ENCODE data around the gene WDFY2.

WDFY2 gene

GRCh38 chr13:51630288-51630615 lies 46.0 kb downstream of the WDFY2 start:
- no peak overlapping the region for H3K4me3 ChIP-seq (ENCODE audit: low read depth, low read length)
- no peak for DNase-seq (ENCODE audit: low read depth)
- no peak for TF ChIP-seq CTCF (IDR thresholded peaks at IDR 0.05; ENCODE audit: insufficient read depth, low read depth, low read length, missing control alignments)

GRCh38 chr13:51632591-51633362 lies 48.5 kb downstream of the WDFY2 start:
- no peak for TF ChIP-seq CTCF (IDR thresholded peaks at IDR 0.05; ENCODE audit: insufficient read depth, low read depth, low read length, missing control alignments)
- DNase-seq (ENCODE audit: low read depth) = no peak
- H3K4me3 ChIP-seq (ENCODE audit: low read depth, low read length) = no peak overlapping the region

DNA sequence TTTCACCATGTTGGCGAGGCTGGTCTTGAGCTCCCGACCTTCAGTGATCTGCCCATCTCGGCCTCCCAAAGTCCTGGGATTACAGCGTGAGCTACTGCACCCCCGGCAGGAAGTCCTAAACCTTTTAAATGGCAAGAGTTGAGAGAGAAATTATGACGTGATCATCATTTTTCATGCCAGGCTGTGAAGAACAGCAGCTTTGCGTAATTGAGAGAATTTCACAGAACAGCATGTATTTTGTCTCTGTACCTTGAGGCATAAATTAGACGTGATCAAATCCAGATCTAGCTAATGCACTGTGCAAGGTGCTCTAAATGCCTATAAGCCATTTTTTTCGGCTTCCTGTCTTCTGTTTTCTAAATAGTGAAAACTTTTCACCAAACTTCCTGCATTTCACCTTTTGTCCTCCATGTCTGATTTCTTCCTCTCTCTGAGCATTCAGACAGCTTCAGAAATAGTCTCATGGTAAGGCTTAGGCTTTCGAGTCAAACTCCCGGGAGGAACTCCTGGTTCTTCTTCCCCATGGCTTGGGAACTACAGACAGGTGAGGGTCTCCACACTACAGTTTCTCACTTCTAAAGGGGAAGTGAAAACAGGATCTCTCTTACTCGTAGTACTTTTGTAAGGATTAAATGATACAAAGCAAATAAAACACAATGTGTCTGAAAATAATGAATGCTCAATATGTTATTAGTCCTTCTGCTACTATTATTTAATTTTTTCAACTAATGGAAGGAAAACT lies 51.0 kb downstream of the WDFY2 start:
- H3K4me3 ChIP-seq (ENCODE audit: low read depth, low read length) = no peak overlapping the region
- DNase-seq (ENCODE audit: low read depth) = no peak
- TF ChIP-seq CTCF (IDR thresholded peaks at IDR 0.05; ENCODE audit: insufficient read depth, low read depth, low read length, missing control alignments) = no peak

DNA sequence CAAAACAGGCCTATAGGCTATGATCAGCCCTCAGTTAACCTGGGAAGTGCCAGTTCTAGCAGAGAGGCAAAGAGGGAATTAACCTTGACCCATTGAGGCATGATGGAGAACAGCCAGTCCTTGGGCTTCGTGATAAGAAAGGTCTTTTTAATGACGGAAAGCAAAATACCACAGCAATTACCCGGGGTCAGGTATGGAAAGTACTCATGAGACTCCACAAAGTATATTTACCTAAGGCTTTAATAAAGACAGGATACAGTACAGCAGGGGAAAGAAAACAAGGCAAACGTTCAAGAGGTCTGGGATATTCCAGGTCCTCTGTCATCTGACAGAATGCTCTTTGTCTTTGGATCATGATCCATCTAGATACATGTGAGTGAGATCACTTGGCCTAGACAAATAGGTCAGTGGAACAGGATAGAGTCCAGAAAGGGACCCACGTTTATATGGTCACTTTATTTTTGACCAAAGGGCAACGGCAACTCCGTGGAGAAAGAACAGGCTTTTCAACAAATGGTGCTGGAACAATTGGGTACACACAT lies 52.2 kb downstream of the WDFY2 start:
- no peak for DNase-seq (ENCODE audit: low read depth)
- TF ChIP-seq CTCF (IDR thresholded peaks at IDR 0.05; ENCODE audit: insufficient read depth, low read depth, low read length, missing control alignments) = no peak
- no peak overlapping the region for H3K4me3 ChIP-seq (ENCODE audit: low read depth, low read length)

DNA sequence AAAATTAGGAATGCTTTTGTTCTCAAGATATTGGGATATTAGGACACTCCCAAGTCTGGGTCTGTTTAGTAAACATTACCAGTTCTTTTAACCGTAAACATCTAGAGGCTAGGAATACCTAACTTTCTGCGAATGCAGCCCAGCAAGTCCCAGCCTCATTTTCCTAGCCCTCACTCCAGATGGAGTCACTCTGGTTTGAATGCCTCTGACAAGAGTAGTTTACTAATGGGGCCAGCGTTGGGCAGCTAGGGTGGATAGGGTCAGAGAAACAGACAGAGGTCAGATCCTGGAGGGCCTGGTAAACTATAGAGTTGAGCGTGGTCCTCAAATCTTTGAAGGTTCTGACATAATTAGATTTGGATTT lies 53.6 kb downstream of the WDFY2 start:
- no peak overlapping the region for H3K4me3 ChIP-seq (ENCODE audit: low read depth, low read length)
- TF ChIP-seq CTCF (IDR thresholded peaks at IDR 0.05; ENCODE audit: insufficient read depth, low read depth, low read length, missing control alignments) = no peak
- no peak for DNase-seq (ENCODE audit: low read depth)

DNA sequence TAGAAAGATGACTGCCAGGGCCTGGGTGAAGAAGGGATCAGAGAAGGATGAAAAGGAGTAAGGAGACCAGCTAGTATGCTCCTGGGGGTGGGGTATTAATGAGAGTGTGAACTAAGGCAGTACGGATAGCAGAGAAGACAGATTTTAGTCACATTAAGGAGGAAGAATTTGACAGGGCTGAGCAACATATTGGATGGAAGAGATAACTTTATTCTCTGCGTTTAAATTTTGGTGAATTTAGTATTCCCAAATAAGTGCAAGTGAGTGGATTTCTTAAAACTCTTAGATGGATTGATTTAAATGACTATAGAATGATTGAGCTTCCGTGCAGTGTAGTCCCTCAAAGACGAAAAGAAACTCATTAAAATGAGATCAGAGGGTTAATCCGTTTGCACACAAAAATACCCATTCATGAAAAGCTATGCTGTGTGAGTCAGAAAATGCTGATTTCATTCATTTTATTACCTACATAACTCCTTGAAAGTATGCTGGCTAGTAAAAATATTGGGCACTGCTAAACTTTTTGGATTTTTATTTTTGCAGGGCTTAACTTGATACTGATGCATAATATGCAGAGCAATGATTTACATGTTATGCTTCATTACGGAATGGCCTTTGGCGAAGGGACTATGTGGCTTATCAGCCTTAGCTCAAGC lies 54.1 kb downstream of the WDFY2 start:
- TF ChIP-seq CTCF (IDR thresholded peaks at IDR 0.05; ENCODE audit: insufficient read depth, low read depth, low read length, missing control alignments) = no peak
- no peak for DNase-seq (ENCODE audit: low read depth)
- H3K4me3 ChIP-seq (ENCODE audit: low read depth, low read length) = no peak overlapping the region

All from GM12865 (cell line).